Ascending aorta (tissue), 2 donors: ENCODE measurements around the gene OSBPL10. TPM values are rescaled to one million over a fixed set of nuclear protein-coding genes. Genes with fewer than 3 reads are reported as not detected.

ENCODE experiments used
- DNase-seq, 2 donors: peaks; one replicate each; pipeline ENCODE4 v3.0.0-alpha.2; 2019; ENCODE audit warnings: low spot score in 2 of 2
- H3K27ac ChIP-seq, 2 donors: fragments of 200-600 bp; sonication (generic); one replicate each; pipeline ENCODE4 v1.5.1; 2016 to 2017; ENCODE audit warnings: mild to moderate bottlenecking in 1 of 2
- H3K27me3 ChIP-seq: fragments of 200-600 bp; sonication (generic); one replicate; pipeline ENCODE4 v1.5.1; 2017
- H3K36me3 ChIP-seq, 2 donors: fragments of 200-600 bp; sonication (generic); one replicate each; pipeline ENCODE4 v1.5.1; 2016
- H3K4me1 ChIP-seq, 2 donors: fragments of 200-600 bp; sonication (generic); one replicate each; pipeline ENCODE4 v1.5.1; 2016 to 2017; ENCODE audit warnings: mild to moderate bottlenecking in 1 of 2
- H3K4me3 ChIP-seq, 2 donors: fragments of 200-600 bp; sonication (generic); one replicate each; pipeline ENCODE4 v1.5.1; 2016 to 2017; ENCODE audit warnings: mild to moderate bottlenecking in 1 of 2
- H3K9me3 ChIP-seq, 2 donors: fragments of 200-600 bp; sonication (generic); one replicate each; pipeline ENCODE4 v1.5.1; 2016
- intact Hi-C: fragments of 100-400 bp; cut with DNase I; formaldehyde crosslinking; loops from one replicate; pipeline ENCODE4 v1.15.1; 2023
- total RNA-seq: library from RNA; depleted of rRNA; stranded (reverse); fragments of >200 nt; gene quantifications from one replicate; pipeline ENCODE4 v1.1.0, GENCODE V29; 2016
- TF ChIP-seq, protein P1 (sequence below), 3 experiments: fragments of 200-600 bp in 2 of 3; fragments of 450-650 bp in 1 of 3; sonication (generic) in 2 of 3; IDR thresholded peaks; one replicate each; pipeline ENCODE4 v1.5.1; 2016 to 2019; ENCODE audit warnings: antibody characterized with exemption in 3 of 3, mild to moderate bottlenecking in 1 of 3, moderate library complexity in 1 of 3

Gene OSBPL10
- total RNA-seq, 1 donor from 2014 or later, result 169 TPM

DNA sequence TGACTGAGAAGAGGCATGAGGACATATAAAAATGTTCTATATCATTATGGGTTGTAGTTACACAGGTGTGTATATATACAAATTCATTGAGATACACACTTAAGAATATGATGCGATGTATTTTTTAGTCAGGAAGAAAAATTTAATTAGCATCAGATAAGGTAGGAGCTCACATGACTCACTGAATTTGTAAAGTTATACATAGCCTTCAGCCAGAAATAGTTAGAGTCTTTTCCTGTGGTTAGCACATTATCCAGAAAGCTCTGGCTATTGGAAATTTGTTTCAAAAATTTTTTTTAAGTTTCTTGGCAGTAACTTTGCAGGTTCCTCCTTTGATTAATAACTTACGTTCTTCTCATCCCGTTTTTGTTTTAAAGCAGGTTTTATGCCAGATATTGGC is 359.7 kb downstream of the OSBPL10 start:
- intact Hi-C loops, result no loop called here

DNA sequence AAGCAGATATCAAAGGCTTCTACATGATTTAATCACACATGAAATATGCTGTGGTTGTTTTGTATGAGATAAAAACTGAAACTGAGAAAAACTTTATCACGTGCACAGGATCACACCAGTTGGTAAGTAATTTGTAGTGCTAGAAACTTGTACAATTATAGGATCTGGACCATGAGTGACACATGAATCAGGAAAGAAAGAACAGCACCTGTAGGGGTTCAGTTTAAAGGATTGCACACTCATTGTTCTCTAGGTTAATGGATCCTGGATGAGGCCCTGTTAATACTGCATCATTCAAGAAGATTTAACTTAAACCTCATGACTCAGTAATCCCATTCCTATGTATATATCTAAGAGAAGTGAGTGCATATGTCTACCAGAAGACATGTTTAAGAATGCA is 360.4 kb downstream of the OSBPL10 start:
- no peaks in the 10 kb centered on the region for H3K9me3 ChIP-seq
- DNase-seq, result no peak
- no peak overlapping the region for H3K4me3 ChIP-seq
- no peaks in the 10 kb centered on the region for H3K27me3 ChIP-seq
- H3K36me3 ChIP-seq, result peaks cover 12 to 14% of the 10 kb centered on the region in 2 donors
- no peak overlapping the region for H3K27ac ChIP-seq
- TF ChIP-seq, protein P1, sequence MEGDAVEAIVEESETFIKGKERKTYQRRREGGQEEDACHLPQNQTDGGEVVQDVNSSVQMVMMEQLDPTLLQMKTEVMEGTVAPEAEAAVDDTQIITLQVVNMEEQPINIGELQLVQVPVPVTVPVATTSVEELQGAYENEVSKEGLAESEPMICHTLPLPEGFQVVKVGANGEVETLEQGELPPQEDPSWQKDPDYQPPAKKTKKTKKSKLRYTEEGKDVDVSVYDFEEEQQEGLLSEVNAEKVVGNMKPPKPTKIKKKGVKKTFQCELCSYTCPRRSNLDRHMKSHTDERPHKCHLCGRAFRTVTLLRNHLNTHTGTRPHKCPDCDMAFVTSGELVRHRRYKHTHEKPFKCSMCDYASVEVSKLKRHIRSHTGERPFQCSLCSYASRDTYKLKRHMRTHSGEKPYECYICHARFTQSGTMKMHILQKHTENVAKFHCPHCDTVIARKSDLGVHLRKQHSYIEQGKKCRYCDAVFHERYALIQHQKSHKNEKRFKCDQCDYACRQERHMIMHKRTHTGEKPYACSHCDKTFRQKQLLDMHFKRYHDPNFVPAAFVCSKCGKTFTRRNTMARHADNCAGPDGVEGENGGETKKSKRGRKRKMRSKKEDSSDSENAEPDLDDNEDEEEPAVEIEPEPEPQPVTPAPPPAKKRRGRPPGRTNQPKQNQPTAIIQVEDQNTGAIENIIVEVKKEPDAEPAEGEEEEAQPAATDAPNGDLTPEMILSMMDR (IDR thresholded peaks at IDR 0.05), result no peak
- H3K4me1 ChIP-seq, result no peaks in the 10 kb centered on the region
- intact Hi-C loops, result no loop called here

More for the DNA sequence above, 359.7 kb downstream of the OSBPL10 start:
- DNase-seq, result no peak
- TF ChIP-seq, protein P1 (IDR thresholded peaks at IDR 0.05), result no peak
- Histone ChIP-seq H3K27ac (no peak overlapping the region), H3K27me3 (no peaks in the 10 kb centered on the region), H3K4me3 (no peak overlapping the region), H3K4me1 (no peaks in the 10 kb centered on the region), H3K36me3 (peaks cover 15 to 17% of the 10 kb centered on the region in 2 donors), H3K9me3 (no peaks in the 10 kb centered on the region)

GRCh38 chr3:31616711-31617110 is 364.4 kb downstream of the OSBPL10 start:
- peaks cover 6 to 7% of the 10 kb centered on the region in 2 donors for H3K36me3 ChIP-seq
- no peak overlapping the region for H3K27ac ChIP-seq
- no peaks in the 10 kb centered on the region for H3K4me1 ChIP-seq
- intact Hi-C loops, result loop anchor here (10.0 kb wide), 1 partner anchor 528 kb away; no protein-coding TSS in a partner anchor
- no peak for DNase-seq
- no peaks in the 10 kb centered on the region for H3K9me3 ChIP-seq
- no peak overlapping the region for H3K4me3 ChIP-seq
- no peaks in the 10 kb centered on the region for H3K27me3 ChIP-seq
- TF ChIP-seq, protein P1 (IDR thresholded peaks at IDR 0.05), result no peak

GRCh38 chr3:31615071-31615875 is 365.8 kb downstream of the OSBPL10 start:
- Histone ChIP-seq H3K4me3 (no peak overlapping the region), H3K9me3 (no peaks in the 10 kb centered on the region), H3K36me3 (peaks cover 0 to 4% of the 10 kb centered on the region in 2 donors), H3K27me3 (no peaks in the 10 kb centered on the region), H3K4me1 (no peaks in the 10 kb centered on the region), H3K27ac (no peak overlapping the region)
- no peak for DNase-seq
- TF ChIP-seq, protein P1 (IDR thresholded peaks at IDR 0.05), result no peak
- intact Hi-C loops, result loop anchor here (10.0 kb wide), 1 partner anchor 530 kb away; no protein-coding TSS in a partner anchor

DNA sequence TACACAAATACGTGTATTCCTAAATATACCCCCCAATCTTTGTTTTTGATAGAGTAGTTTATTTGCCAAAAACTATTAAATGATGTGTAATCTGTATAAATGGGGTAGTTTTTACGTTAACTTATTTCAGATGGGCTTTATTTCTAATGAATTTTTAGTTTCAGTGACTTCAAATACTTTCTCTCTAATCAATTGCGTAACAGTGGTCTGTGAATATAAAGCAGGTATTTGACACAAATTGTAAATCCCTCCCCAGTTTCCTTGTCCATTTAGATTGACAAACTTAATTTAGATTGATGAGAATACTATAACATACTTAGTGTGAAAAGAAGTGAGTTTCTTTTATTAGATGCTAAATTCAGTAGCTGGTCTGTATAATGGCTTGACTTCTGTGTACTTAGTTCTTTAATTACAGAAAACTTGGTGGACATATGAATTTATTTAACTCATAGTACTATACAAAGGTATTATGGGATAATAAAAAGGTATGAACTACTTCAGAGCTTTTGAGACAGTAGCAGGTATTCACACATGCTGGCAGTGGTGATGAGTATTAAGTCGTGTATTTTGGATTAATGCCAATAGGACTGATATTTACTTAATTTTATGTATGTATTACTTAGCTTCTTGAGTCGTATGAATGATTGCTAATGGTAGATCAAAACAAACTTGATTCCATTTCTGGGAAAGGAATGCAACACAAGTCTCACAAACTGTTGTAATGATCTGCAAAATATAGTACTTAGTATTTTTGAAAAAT is 366.7 kb downstream of the OSBPL10 start:
- TF ChIP-seq, protein P1 (IDR thresholded peaks at IDR 0.05), result no peak
- no peak overlapping the region for H3K27ac ChIP-seq
- H3K27me3 ChIP-seq, result no peaks in the 10 kb centered on the region
- H3K36me3 ChIP-seq, result no peaks in the 10 kb centered on the region
- no peak for DNase-seq
- intact Hi-C loops, result loop anchor here (10.0 kb wide), 1 partner anchor 530 kb away; no protein-coding TSS in a partner anchor
- H3K9me3 ChIP-seq, result no peaks in the 10 kb centered on the region
- H3K4me3 ChIP-seq, result no peak overlapping the region
- no peaks in the 10 kb centered on the region for H3K4me1 ChIP-seq
